Stimulated activated CD8-positive, alpha-beta memory T cell treated with anti-CD3 and anti-CD28 coated beads, Interleukin-15, amount 100 ng/mL, for 24 hours (primary cell): ENCODE data around the gene VWA3A.
"Not testable (repeated sequence)": the region's sequence is repeated elsewhere in the genome, so short reads cannot be mapped to it uniquely, and the experiment has no call there.

Experiments
- DNase-seq: peaks from one replicate; pipeline ENCODE4 v3.0.0-alpha.2; 2020; ENCODE audit warnings: low read depth

The VWA3A gene

DNA sequence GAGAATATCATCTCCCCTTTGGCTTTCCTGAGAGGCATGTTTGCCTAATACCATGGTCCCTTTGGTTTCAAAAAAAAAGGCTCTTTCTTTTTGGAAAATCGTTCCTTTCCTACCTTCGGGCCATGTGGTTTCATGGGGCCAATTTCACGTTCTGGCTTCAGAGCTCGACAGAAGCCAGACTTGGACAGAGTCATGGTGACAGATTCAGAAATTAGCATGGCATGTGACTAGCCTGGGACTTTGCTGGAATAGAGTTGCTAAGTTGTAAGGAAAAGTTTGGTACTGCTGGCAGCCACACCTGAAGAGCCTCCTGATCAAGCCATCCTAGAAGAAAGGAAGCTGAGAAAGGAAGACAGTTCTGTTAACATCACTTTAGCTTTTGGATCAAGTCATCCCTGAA lies 2.4 kb upstream of the VWA3A start:
- no peak for DNase-seq

- no peak for DNase-seq
Observed at GRCh38 chr16:22091721-22092120, 620 bp upstream of the VWA3A start.

DNA sequence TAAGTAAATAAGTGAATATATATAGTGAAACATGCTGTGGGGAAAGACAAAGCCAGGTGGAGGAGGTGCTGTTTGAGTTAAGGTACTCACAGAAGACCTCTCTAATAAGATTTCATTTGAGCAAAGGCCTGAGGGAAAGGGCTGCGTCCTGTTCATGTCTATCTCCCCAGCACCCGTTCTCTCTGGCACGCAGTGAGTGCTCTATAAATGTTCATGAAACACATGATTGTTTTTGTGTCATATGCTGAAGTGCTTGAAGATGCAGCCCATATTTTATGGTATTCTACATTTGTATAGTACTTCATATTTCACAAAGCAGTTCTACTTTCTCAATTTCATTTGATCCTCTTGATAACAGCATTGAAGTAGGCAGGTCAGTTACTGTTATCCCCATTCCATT lies 990 bp downstream of the VWA3A start:
- no peak for DNase-seq

- no peak for DNase-seq
Observed at GRCh38 chr16:22093996-22094395, 1.7 kb downstream of the VWA3A start.

GRCh38 chr16:22098405-22099255 lies 6.3 kb downstream of the VWA3A start:
- no peak for DNase-seq

DNA sequence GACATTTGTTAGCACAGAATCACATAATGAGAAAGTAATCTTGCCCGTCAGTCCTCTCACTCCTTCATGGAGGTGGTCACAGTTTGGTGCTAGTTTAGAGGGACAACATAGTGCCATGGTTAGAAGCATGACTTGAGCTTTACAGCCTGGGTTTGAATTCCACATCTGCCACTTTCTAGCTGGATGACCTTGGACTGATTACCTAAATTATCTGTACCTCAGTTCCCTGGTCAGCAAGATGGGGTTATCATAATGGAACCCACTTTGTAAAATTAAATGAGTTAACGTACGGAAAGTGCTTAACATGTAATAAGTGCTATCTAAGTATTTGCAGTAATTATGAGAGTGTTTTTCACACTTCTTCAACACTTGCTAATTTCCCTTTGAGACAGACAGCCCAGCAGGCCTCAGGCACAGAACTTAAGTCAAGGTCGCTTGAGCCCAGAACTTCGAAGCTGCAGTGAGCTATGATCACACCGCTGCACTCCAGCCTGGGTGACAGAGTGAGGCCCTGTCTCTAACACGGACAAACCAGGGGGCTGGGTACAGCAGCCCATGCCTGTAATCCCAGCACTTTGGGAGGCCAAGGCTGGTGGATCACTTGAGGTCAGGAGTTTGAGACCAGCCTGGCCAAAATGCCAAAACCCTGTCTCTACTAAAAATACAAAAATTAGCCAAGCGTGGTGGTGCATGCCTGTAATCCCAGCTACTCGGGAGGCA lies 7.1 kb downstream of the VWA3A start:
- DNase-seq = no peak

DNA sequence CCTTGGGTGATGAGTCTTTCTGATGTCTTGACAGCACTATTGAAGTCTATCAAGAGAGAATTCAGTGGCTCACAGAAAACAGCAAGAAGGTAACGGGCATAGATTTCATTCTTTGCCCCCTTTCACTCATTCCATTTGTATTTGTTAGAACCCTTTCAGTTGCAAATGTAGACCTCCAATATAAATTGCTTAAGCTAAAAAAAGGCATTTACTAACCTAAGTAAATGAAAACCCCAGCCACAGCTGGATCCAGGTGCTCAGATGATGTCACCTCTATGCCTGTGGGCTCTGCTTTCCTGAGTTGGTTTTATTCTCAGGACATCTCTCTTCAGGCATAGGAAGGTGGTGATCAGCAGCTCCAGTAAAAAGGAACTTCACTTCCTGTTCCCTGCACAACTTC lies 11.1 kb downstream of the VWA3A start:
- DNase-seq = no peak

DNA sequence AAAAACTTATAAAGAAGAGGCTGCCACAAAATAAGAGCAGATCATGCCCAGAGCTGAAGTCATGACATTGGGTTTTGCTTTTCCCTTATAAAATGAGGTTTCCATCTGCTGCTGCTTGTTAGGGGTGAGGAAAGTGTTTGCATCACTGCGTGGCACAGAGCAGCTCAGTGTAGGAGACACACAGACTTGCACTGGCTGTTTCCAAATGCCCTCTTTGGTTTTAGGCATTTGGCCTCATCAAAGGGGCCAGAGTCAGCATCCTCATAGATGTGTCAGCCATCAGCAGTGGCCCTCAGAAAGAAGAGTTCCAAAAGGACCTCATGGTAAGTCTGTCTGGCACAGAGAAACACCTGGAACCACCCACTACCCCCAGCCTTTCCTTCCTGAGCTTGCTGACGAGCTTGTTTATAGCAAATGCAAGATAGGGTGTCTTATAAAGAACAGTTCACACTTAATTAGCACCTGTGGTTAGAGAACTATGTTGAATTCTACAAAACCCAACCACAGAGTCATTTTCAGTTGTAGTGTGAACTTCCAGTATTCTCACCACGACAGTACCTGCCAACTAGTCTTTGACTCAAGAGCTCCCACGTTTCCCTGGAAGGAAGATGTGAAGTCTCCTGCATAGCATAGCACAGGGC lies 17.0 kb downstream of the VWA3A start:
- no peak for DNase-seq

GRCh38 chr16:22111629-22112028 lies 19.3 kb downstream of the VWA3A start:
- DNase-seq = not testable (repeated sequence)

DNA sequence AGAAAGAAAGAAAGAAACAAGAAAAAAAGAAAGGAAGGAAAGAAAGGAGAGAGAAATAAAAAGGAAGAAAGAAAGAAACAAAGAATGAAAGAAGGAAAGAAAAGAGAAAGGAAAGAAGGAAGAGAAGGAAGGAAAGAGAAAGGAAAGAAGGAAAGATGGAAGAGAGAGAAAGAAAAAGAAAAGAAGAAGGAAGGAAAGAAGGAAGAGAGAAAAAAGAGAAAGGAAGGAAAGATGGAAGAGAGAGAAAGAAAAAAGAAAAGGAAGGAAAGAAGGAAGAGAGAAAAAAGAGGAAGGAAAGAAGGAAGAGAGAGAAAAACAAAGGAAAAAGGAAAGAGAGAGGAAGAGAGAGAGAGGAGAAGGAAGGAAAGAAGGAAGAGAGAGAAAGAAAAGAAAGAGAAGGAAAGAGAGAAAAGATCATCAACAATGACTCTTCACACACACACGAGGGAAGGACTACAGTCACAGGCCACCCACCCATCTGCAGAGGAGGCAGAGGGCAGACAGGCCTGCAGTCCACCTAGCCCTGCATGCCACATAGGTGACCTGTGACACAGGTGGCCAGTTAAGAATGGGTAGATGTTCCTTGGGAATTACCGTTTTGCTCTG lies 23.9 kb downstream of the VWA3A start:
- no peak for DNase-seq

- no peak for DNase-seq
Observed at GRCh38 chr16:22117609-22118008, 25.3 kb downstream of the VWA3A start.

- DNase-seq = no peak
Observed at GRCh38 chr16:22120440-22120839, 28.1 kb downstream of the VWA3A start.

- no peak for DNase-seq
Observed at GRCh38 chr16:22122239-22122638, 29.9 kb downstream of the VWA3A start.

DNA sequence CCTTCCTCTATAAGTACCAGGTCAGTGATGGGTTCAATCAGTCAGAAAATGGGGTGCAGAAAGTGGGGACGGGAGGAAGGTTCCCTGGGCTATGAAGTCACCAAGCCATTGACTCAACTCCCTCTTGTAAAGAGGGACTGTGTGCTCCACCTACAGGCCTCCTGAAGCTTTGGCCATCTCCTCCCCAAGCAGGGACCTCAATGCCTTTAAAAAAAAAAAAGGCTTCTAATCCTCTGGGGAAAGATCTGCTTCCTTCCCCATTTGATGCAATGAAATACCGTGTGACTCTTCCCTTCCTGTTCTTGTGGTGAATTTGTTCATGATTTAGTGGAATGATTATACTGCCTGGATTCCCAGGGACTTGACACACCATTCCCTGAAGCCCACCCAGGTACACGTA lies 30.8 kb downstream of the VWA3A start:
- no peak for DNase-seq

- DNase-seq = no peak
Observed at GRCh38 chr16:22123759-22124490, 31.6 kb downstream of the VWA3A start.

GRCh38 chr16:22124583-22125284 lies 32.4 kb downstream of the VWA3A start:
- DNase-seq = no peak

- DNase-seq = no peak
Observed at GRCh38 chr16:22126037-22126558, 33.8 kb downstream of the VWA3A start.

GRCh38 chr16:22128537-22128936 lies 36.2 kb downstream of the VWA3A start:
- not testable (repeated sequence) for DNase-seq

DNA sequence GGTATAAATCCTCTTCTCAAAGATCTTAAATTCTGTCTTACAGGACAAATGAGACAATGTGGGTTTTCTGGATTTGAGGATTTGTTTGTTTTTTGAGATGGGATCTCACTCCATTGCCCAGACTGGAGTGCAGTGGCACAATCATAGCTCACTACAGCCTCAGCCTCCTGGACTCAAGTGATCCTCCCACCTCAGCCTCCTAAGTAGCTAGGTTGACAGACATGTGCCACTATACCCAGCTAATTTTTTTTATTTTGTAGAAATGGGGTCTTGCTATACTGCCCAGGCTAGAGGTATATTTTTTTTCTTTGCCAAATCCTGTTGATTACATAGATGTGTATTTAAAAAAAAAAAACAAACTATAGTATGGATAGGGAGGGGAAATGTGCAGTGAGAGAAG lies 38.2 kb downstream of the VWA3A start:
- no peak for DNase-seq

GRCh38 chr16:22132801-22133200 lies 40.5 kb downstream of the VWA3A start:
- DNase-seq = no peak

GRCh38 chr16:22138482-22138881 lies 46.1 kb downstream of the VWA3A start:
- no peak for DNase-seq
